Stomach (tissue), 9 donors: ENCODE data around the gene RIMS3. TPM values are rescaled to one million over a fixed set of nuclear protein-coding genes. Genes with fewer than 3 reads are reported as not detected.
A peak's percentile ranks its signal among the peaks of the same experiment; 100 is the strongest.

Experiments used
- DNase-seq, 2 donors: peaks; one replicate each; pipeline versions ENCODE4 v3.0.0 to v3.0.0-alpha.2; 2013 to 2019
- H3K27ac ChIP-seq, 5 donors: fragments of 200-600 bp in 4 of 5; sonication (generic) in 4 of 5; one replicate each; pipeline ENCODE4 v1.5.1; 2013 to 2019; ENCODE audit warnings: mild to moderate bottlenecking in 1 of 5, moderate library complexity in 1 of 5
- H3K27me3 ChIP-seq, 3 donors: fragments of 200-600 bp; sonication (generic); one replicate each; pipeline ENCODE4 v1.5.1; 2017 to 2019; ENCODE audit warnings: mixed run types in 1 of 3
- H3K36me3 ChIP-seq, 4 donors: fragments of 200-600 bp; sonication (generic); 1 replicate in 3 of 4; 2 replicates in 1 of 4; pipeline ENCODE4 v1.5.1; 2016 to 2019
- H3K4me1 ChIP-seq, 4 donors: fragments of 200-600 bp; sonication (generic); one replicate each; pipeline ENCODE4 v1.5.1; 2016 to 2019
- H3K4me3 ChIP-seq, 4 donors: fragments of 200-600 bp; sonication (generic) in 3 of 4; one replicate each; pipeline ENCODE4 v1.5.1; 2016 to 2019; ENCODE audit warnings: mild to moderate bottlenecking in 1 of 4
- H3K9me3 ChIP-seq, 4 donors: fragments of 200-600 bp; sonication (generic); one replicate each; pipeline ENCODE4 v1.5.1; 2016 to 2019
- EP300 ChIP-seq: sonication (generic); formaldehyde crosslinking; IDR thresholded peaks from one replicate; pipeline ENCODE4 v1.6.1; 2017; ENCODE audit warnings: antibody characterized with exemption
- POLR2A ChIP-seq, 4 donors: fragments of 450-650 bp; IDR thresholded peaks; one replicate each; pipeline ENCODE4 v1.6.1; 2016; ENCODE audit warnings: antibody characterized with exemption in 4 of 4, control low read depth in 2 of 4, mild to moderate bottlenecking in 1 of 4, moderate library complexity in 1 of 4
- POLR2AphosphoS5 ChIP-seq, 3 donors: sonication (generic); formaldehyde crosslinking; IDR thresholded peaks; one replicate each; pipeline ENCODE4 v1.6.1; 2016; ENCODE audit warnings: antibody characterized with exemption in 3 of 3
- WGBS, 5 donors: extraction: QIAGEN DNeasy Blood & Tissue Kit in 3 of 5; methylation state at CpG; one replicate each; pipeline versions ENCODE4 v1.1.5 to v1.1.7; 2013 to 2018; 5-methylcytosine and 5-hydroxymethylcytosine counted together
- intact Hi-C: fragments of 100-400 bp; cut with DNase I; formaldehyde crosslinking; loops from one replicate; pipeline ENCODE4 v1.15.1; 2023; ENCODE audit warnings: low total_unique reads
- polyA plus RNA-seq, 3 donors: library from polyadenylated mRNA; stranded (reverse); fragments of 200-250 nt; gene quantifications; one replicate each; pipeline ENCODE4 v1.2.3, GENCODE V29; 2013
- total RNA-seq, 5 donors: library from RNA; depleted of rRNA; stranded (reverse); fragments of >200 nt; gene quantifications; one replicate each; pipeline versions ENCODE4 v1.1.0 to v1.2.3, GENCODE V29; 2014 to 2016
- TF ChIP-seq, protein P1 (sequence below), 7 experiments: fragments of 450-650 bp in 4 of 7; fragments of 200-600 bp in 3 of 7; sonication (generic) in 3 of 7; IDR thresholded peaks; one replicate each; pipeline ENCODE4 v1.5.1; 2016 to 2019; ENCODE audit warnings: antibody characterized with exemption in 7 of 7, control low read depth in 2 of 7, mild to moderate bottlenecking in 1 of 7
- donor health status: healthy with polysubstance abuse.
- donor health status: Bipolar disorder and iron deficiency.
- donor health status: healthy.

Gene RIMS3
- total and polyA plus RNA-seq, 8 donors = 0.45 to 4.7 (median 2.5) TPM

- Histone ChIP-seq H3K9me3 (no peaks in the 10 kb centered on the region), H3K27ac (no peak overlapping the region), H3K27me3 (no peaks in the 10 kb centered on the region), H3K4me3 (no peak overlapping the region), H3K4me1 (no peaks in the 10 kb centered on the region), H3K36me3 (no peaks in the 10 kb centered on the region)
- intact Hi-C loops = loop anchor here (10.0 kb wide), 1 partner anchor 227 kb away; no protein-coding TSS in a partner anchor
- 76 to 96% (median 92%) methylated on average over 1 of the region's 1 CpG for WGBS, 5 donors
- TF ChIP-seq EP300 (no peak), POLR2AphosphoS5 (IDR thresholded peaks at IDR 0.05) (no peak), POLR2A (IDR thresholded peaks at IDR 0.05) (no peak)
- TF ChIP-seq, protein P1, sequence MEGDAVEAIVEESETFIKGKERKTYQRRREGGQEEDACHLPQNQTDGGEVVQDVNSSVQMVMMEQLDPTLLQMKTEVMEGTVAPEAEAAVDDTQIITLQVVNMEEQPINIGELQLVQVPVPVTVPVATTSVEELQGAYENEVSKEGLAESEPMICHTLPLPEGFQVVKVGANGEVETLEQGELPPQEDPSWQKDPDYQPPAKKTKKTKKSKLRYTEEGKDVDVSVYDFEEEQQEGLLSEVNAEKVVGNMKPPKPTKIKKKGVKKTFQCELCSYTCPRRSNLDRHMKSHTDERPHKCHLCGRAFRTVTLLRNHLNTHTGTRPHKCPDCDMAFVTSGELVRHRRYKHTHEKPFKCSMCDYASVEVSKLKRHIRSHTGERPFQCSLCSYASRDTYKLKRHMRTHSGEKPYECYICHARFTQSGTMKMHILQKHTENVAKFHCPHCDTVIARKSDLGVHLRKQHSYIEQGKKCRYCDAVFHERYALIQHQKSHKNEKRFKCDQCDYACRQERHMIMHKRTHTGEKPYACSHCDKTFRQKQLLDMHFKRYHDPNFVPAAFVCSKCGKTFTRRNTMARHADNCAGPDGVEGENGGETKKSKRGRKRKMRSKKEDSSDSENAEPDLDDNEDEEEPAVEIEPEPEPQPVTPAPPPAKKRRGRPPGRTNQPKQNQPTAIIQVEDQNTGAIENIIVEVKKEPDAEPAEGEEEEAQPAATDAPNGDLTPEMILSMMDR (IDR thresholded peaks at IDR 0.05) = no peak
- DNase-seq = no peak
These were observed 47.4 kb downstream of the RIMS3 start for GRCh38 chr1:40618108-40618507.

GRCh38 chr1:40612345-40612831 lies 53.1 kb downstream of the RIMS3 start:
- WGBS, 5 donors = 26 to 39% (median 33%) methylated on average over 10 to 11 of the region's 11 CpGs
- DNase-seq = peak; percentile 73 to 87
- Histone ChIP-seq H3K27ac (no peak overlapping the region), H3K4me1 (peaks cover 0 to 8% (median 0%) of the 10 kb centered on the region in 4 donors), H3K27me3 (no peaks in the 10 kb centered on the region), H3K9me3 (no peaks in the 10 kb centered on the region), H3K36me3 (no peaks in the 10 kb centered on the region), H3K4me3 (no peak overlapping the region)
- TF ChIP-seq POLR2A (IDR thresholded peaks at IDR 0.05) (no peak), POLR2AphosphoS5 (IDR thresholded peaks at IDR 0.05) (no peak), EP300 (no peak)
- TF ChIP-seq, protein P1 (IDR thresholded peaks at IDR 0.05) = peak in 5 of 7 experiments; percentile 61 to 84 (median 69)
- intact Hi-C loops = loop anchor here (10.0 kb wide), 1 partner anchor 232 kb away; no protein-coding TSS in a partner anchor

DNA sequence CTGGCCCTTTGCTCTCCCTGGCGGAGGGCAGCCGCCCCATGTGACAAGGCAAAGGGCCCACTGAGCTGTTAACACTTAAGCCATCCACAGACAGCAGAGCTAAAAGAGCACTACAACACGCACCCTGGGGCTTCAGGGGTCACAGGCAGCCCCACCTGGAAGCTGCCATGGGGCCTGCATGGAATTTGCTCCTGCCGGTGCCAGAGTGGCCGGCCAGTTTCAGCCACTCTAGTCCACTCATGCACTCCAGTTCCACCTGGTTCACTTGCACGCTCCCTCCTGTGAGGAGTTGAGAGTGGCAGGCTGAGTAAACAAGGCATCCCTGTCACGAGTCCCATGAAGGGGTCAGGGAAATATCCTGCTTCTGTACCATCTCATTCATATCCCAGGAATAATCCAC lies 55.3 kb downstream of the RIMS3 start:
- no peak for TF ChIP-seq EP300
- 82 to 92% (median 88%) methylated on average over 7 of the region's 7 CpGs for WGBS, 5 donors
- intact Hi-C loops = loop anchor here (10.0 kb wide), 1 partner anchor 235 kb away; no protein-coding TSS in a partner anchor
- no peak for DNase-seq
- Histone ChIP-seq H3K4me1 (peaks cover 0 to 8% (median 0%) of the 10 kb centered on the region in 4 donors), H3K36me3 (no peaks in the 10 kb centered on the region), H3K4me3 (no peak overlapping the region), H3K27me3 (no peaks in the 10 kb centered on the region), H3K9me3 (no peaks in the 10 kb centered on the region), H3K27ac (no peak overlapping the region)

- Histone ChIP-seq H3K9me3 (no peaks in the 10 kb centered on the region), H3K4me1 (peaks cover 0 to 8% (median 0%) of the 10 kb centered on the region in 4 donors), H3K36me3 (no peaks in the 10 kb centered on the region), H3K27me3 (peaks cover 0 to 2% (median 0%) of the 10 kb centered on the region in 3 donors), H3K27ac (no peak overlapping the region), H3K4me3 (no peak overlapping the region)
- DNase-seq = no peak
- WGBS, 5 donors = 43 to 53% (median 47%) methylated on average over 1 of the region's 1 CpG
- TF ChIP-seq POLR2A (IDR thresholded peaks at IDR 0.05) (no peak), EP300 (no peak), POLR2AphosphoS5 (IDR thresholded peaks at IDR 0.05) (no peak)
- TF ChIP-seq, protein P1 (IDR thresholded peaks at IDR 0.05) = no peak
- intact Hi-C loops = no loop called here
These were observed 57.6 kb downstream of the RIMS3 start for GRCh38 chr1:40607921-40608320.

DNA sequence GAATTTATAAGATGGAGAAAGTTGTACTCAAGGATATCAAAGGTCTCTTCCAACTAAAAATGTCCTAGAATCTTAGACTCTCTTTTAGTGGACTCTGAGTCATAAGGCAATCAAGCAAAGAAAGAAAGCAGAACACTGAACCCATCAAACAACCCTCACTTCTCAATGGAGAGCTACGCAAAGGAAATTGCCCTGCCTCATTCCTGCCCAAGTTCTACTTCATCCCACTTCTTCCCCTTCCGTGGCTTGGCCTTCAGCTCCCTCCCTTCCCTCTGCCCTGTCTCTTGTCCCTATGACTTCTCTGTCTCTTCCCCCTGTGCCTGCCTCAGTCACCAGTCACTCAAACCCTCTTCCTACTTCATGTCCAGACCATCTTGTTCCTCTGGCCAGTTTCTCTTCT lies 58.5 kb downstream of the RIMS3 start:
- H3K9me3 ChIP-seq = no peaks in the 10 kb centered on the region
- peaks cover 0 to 6% (median 0%) of the 10 kb centered on the region in 3 donors for H3K27me3 ChIP-seq
- no peaks in the 10 kb centered on the region for H3K36me3 ChIP-seq
- TF ChIP-seq, protein P1 (IDR thresholded peaks at IDR 0.05) = no peak
- TF ChIP-seq EP300 (no peak), POLR2A (IDR thresholded peaks at IDR 0.05) (no peak), POLR2AphosphoS5 (IDR thresholded peaks at IDR 0.05) (no peak)
- H3K4me1 ChIP-seq = no peaks in the 10 kb centered on the region
- intact Hi-C loops = no loop called here
- no peak overlapping the region for H3K27ac ChIP-seq
- whole genome bisulfite sequencing, 5 donors = 67 to 88% (median 78%) methylated on average over 2 of the region's 2 CpGs
- H3K4me3 ChIP-seq = no peak overlapping the region
- DNase-seq = no peak
